Measurements from ENCODE around the gene RGS17. TPM values are rescaled to one million over a fixed set of nuclear protein-coding genes. Genes with fewer than 3 reads are reported as not detected.

RGS17 gene
- total and polyA plus RNA-seq, 10 of the 15 experiments (the other 5 are each of a cell fraction or from before 2014, with no cell fraction given): 0.06 to 0.29 (median 0.14) TPM; not detected in 4

DNA sequence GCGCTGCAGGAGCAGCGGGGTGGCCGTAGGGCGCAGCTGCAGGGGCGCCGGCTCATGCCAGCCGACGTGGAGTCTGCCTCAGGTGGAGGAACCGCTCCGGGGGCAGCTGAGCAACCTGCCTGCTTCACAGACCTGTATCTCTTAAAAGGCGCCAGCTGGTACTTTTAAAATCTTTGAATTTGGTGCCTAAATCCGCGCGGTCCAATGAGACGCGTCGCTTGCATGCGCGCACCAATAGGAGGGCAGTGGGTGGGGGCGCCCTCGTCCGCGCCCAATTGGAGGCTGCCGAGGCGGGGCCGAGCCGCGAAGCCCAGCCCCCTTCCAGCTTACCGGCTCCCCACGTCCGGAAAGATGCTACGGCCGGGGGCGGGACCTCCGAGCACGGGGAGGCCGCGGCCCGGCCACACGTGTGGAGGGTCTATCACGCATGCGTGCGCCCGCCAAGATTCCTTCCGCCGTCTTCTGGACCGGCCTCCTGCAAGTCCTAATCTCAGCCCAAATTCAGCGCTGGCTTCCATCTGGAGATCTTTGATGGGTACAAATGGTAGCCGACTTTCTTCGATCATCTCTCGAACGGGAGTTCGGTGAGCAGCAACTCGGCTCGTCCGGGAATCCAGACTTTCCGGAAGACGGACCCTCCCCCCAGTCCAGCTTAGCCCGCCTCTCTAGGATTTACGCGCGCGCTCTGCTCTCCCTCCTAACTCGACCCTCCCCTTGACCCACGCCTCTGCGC is 148.0 kb downstream of the RGS17 start, which contains the start of gene FBXO5 (continued):
- TF ChIP-seq, protein P1, sequence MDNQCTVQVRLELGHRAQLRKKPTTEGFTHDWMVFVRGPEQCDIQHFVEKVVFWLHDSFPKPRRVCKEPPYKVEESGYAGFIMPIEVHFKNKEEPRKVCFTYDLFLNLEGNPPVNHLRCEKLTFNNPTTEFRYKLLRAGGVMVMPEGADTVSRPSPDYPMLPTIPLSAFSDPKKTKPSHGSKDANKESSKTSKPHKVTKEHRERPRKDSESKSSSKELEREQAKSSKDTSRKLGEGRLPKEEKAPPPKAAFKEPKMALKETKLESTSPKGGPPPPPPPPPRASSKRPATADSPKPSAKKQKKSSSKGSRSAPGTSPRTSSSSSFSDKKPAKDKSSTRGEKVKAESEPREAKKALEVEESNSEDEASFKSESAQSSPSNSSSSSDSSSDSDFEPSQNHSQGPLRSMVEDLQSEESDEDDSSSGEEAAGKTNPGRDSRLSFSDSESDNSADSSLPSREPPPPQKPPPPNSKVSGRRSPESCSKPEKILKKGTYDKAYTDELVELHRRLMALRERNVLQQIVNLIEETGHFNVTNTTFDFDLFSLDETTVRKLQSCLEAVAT (IDR thresholded peaks at IDR 0.05): no peak; the same call in 1 of the 2 replicates
- TF ChIP-seq PRDM15 (CRISPR knock-in tag; IDR thresholded peaks at IDR 0.05) (no peak), ZNF592 (IDR thresholded peaks at IDR 0.05) (no peak), TBL1XR1 (IDR thresholded peaks at IDR 0.05; ENCODE audit: low read depth, low read length) (no peak), TCF3 (IDR thresholded peaks at IDR 0.05; ENCODE audit: borderline replicate concordance, insufficient read depth, low read depth, low read length) (peak; percentile 47; the same call in 1 of the 2 replicates), ATF2 (IDR thresholded peaks at IDR 0.05; ENCODE audit: low read length) (no peak), NR2F1 (conservative IDR thresholded peaks at IDR 0.05) (peak; percentile 75), MXI1 (IDR thresholded peaks at IDR 0.05; ENCODE audit: low read depth, low read length) (peak; percentile 87), BHLHE40 (IDR thresholded peaks at IDR 0.05; ENCODE audit: borderline replicate concordance in 1 of 2, low read depth in 2 of 2, low read length in 1 of 2) (peak; percentile 74 to 93; a peak in 3 of 4 replicates), SP1 (IDR thresholded peaks at IDR 0.05; ENCODE audit: low read depth, low read length) (peak; percentile 98), MEF2B (IDR thresholded peaks at IDR 0.05; ENCODE audit: partially characterized antibody, poor library complexity, severe bottlenecking) (no peak), JUNB (IDR thresholded peaks at IDR 0.05) (no peak), CEBPB (IDR thresholded peaks at IDR 0.05; ENCODE audit: borderline replicate concordance in 1 of 2, low read depth in 2 of 2, low read length in 2 of 2) (no peak), KDM1A (IDR thresholded peaks at IDR 0.05; ENCODE audit: borderline replicate concordance) (no peak), ESRRA (IDR thresholded peaks at IDR 0.05; ENCODE audit: low read length) (no peak), FOXM1 (IDR thresholded peaks at IDR 0.05; ENCODE audit: low read depth, low read length) (peak; percentile 88; the same call in 1 of the 2 replicates)
- TF ChIP-seq, protein P2, sequence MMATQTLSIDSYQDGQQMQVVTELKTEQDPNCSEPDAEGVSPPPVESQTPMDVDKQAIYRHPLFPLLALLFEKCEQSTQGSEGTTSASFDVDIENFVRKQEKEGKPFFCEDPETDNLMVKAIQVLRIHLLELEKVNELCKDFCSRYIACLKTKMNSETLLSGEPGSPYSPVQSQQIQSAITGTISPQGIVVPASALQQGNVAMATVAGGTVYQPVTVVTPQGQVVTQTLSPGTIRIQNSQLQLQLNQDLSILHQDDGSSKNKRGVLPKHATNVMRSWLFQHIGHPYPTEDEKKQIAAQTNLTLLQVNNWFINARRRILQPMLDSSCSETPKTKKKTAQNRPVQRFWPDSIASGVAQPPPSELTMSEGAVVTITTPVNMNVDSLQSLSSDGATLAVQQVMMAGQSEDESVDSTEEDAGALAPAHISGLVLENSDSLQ (IDR thresholded peaks at IDR 0.05): no peak
